H1 (cell line): ENCODE measurements around the gene STX18. TPM values are rescaled to one million over a fixed set of nuclear protein-coding genes. Genes with fewer than 3 reads are reported as not detected.

ENCODE experiments used
- CTCF ChIA-PET: fragments of 300-600 bp; sonication (Branson Sonifier 250); formaldehyde crosslinking; loops from one replicate; lab custom pipeline; 2021; ENCODE audit not compliant: partially characterized antibody; lab: Charles Lee
- POLR2A ChIA-PET: fragments of 300-600 bp; sonication (Branson Sonifier 250); formaldehyde crosslinking; loops from one replicate; lab custom pipeline; 2021; ENCODE audit warnings: inconsistent platforms; ENCODE audit not compliant: partially characterized antibody; lab: Charles Lee
- DNase-seq, 2 experiments: peaks; one replicate each; pipeline versions ENCODE4 v3.0.0 to v3.0.0-alpha.2; 2010 to 2022; ENCODE audit warnings: low spot score in 2 of 2, low read depth in 1 of 2, mixed read lengths in 1 of 2
- FAIRE-seq: peaks from 2 replicates; lab custom pipeline; 2011; peaks lifted over from hg19 to GRCh38; lab: Jason Lieb, UNC
- H2AFZ ChIP-seq: 2 replicates; pipeline ENCODE4 v1.8.1; 2012; ENCODE audit warnings: low read length, inconsistent platforms
- H2AK5ac ChIP-seq: 2 replicates; pipeline ENCODE4 v1.6.1; 2013; ENCODE audit warnings: low read depth, low read length
- H2BK120ac ChIP-seq: replicated peaks from 2 replicates; pipeline ENCODE3; 2013; ENCODE audit warnings: low read depth, low read length, inconsistent platforms
- H2BK12ac ChIP-seq: 2 replicates; pipeline ENCODE4 v1.6.1; 2013; ENCODE audit warnings: low read depth, low read length
- H2BK15ac ChIP-seq: 2 replicates; pipeline ENCODE4 v1.6.1; 2013; ENCODE audit warnings: low read length
- H2BK20ac ChIP-seq: 2 replicates; pipeline ENCODE4 v1.6.1; 2013; ENCODE audit warnings: low read length
- H2BK5ac ChIP-seq: 2 replicates; pipeline ENCODE4 v1.6.1; 2013; ENCODE audit warnings: low read depth, low read length
- H3K14ac ChIP-seq: 2 replicates; pipeline ENCODE4 v1.6.1; 2013; ENCODE audit warnings: inconsistent platforms; ENCODE audit not compliant: insufficient read length
- H3K18ac ChIP-seq: 2 replicates; pipeline ENCODE4 v1.6.1; 2013; ENCODE audit warnings: low read length; ENCODE audit errors: extremely low read depth
- H3K23ac ChIP-seq: 2 replicates; pipeline ENCODE4 v1.6.1; 2013; ENCODE audit warnings: inconsistent platforms; ENCODE audit not compliant: insufficient read length
- H3K23me2 ChIP-seq: 2 replicates; pipeline ENCODE4 v1.6.1; 2013; ENCODE audit warnings: low read depth, low read length
- H3K27ac ChIP-seq: 2 replicates; pipeline ENCODE4 v1.6.1; 2011; ENCODE audit warnings: low read depth, low read length, inconsistent platforms
- H3K27me3 ChIP-seq, 4 experiments: replicated peaks in 1 of 4; 1 replicate in 1 of 4; 2 replicates in 3 of 4; pipeline versions ENCODE4 v1.6.1 to v1.8.1; 2011 to 2013; ENCODE audit warnings: low read length in 3 of 4, mild to moderate bottlenecking in 3 of 4, inconsistent platforms in 2 of 4, mixed read lengths in 2 of 4, moderate library complexity in 1 of 4; ENCODE audit not compliant: control insufficient read depth in 3 of 4, insufficient read depth in 3 of 4; ENCODE audit errors: extremely low read depth in 1 of 4
- H3K36me3 ChIP-seq, 4 experiments: 2 replicates each; pipeline versions ENCODE4 v1.6.1 to v1.8.1; 2011 to 2013; ENCODE audit warnings: mild to moderate bottlenecking in 4 of 4, low read length in 3 of 4, moderate library complexity in 2 of 4, control low read depth in 1 of 4, inconsistent platforms in 1 of 4; ENCODE audit not compliant: insufficient read depth in 4 of 4, control insufficient read depth in 2 of 4
- H3K4ac ChIP-seq: replicated peaks from 2 replicates; pipeline ENCODE3; 2013; ENCODE audit warnings: low read length, low read depth, mixed read lengths, inconsistent platforms; ENCODE audit not compliant: insufficient read length
- H3K4me1 ChIP-seq, 4 experiments: replicated peaks in 1 of 4; 1 replicate in 1 of 4; 2 replicates in 3 of 4; pipeline versions ENCODE4 v1.6.1 to v1.8.1; 2011 to 2013; ENCODE audit warnings: low read length in 3 of 4, inconsistent platforms in 2 of 4, mixed read lengths in 1 of 4; ENCODE audit not compliant: insufficient read depth in 4 of 4, control insufficient read depth in 3 of 4
- H3K4me2 ChIP-seq, 2 experiments: 2 replicates each; pipeline versions ENCODE4 v1.6.1 to v1.8.1; 2011 to 2013; ENCODE audit warnings: low read depth in 2 of 2, low read length in 2 of 2, control low read depth in 1 of 2, inconsistent platforms in 1 of 2, mild to moderate bottlenecking in 1 of 2; ENCODE audit not compliant: insufficient read depth in 1 of 2
- H3K4me3 ChIP-seq, 4 experiments: fragments of 200-600, 300-600 bp in 1 of 4; sonication (generic), shearing (Covaris generic), sonication (Bioruptor Twin) in 1 of 4; 2 replicates each; pipeline versions ENCODE4 v1.5.1 to v1.8.1; 2011 to 2016; ENCODE audit warnings: low read length in 4 of 4, low read depth in 3 of 4, control low read depth in 2 of 4, inconsistent platforms in 2 of 4, mild to moderate bottlenecking in 2 of 4, mixed read lengths in 1 of 4, moderate library complexity in 1 of 4; ENCODE audit not compliant: insufficient read depth in 2 of 4; ENCODE audit errors: extremely low read depth in 1 of 4
- H3K56ac ChIP-seq: replicated peaks from 2 replicates; pipeline ENCODE3; 2013; ENCODE audit warnings: low read depth, mild to moderate bottlenecking, mixed read lengths, low read length, inconsistent platforms; ENCODE audit not compliant: insufficient read length
- H3K79me1 ChIP-seq: 2 replicates; pipeline ENCODE4 v1.6.1; 2013; ENCODE audit warnings: low read depth, low read length, control low read depth
- H3K79me2 ChIP-seq, 2 experiments: 2 replicates each; pipeline versions ENCODE4 v1.6.1 to v1.8.1; 2012 to 2013; ENCODE audit warnings: low read length in 2 of 2, mild to moderate bottlenecking in 2 of 2, inconsistent platforms in 1 of 2; ENCODE audit not compliant: insufficient read depth in 2 of 2, control insufficient read depth in 1 of 2
- H3K9ac ChIP-seq, 4 experiments: replicated peaks in 1 of 4; 1 replicate in 1 of 4; 2 replicates in 3 of 4; pipeline versions ENCODE4 v1.6.1 to v1.8.1; 2011 to 2013; ENCODE audit warnings: low read depth in 3 of 4, low read length in 3 of 4, control low read depth in 2 of 4, mild to moderate bottlenecking in 2 of 4, moderate library complexity in 2 of 4, inconsistent platforms in 1 of 4; ENCODE audit errors: extremely low read depth in 1 of 4
- H3K9me3 ChIP-seq, 2 experiments: 2 replicates each; pipeline versions ENCODE4 v1.6.1 to v1.8.1; 2012 to 2013; ENCODE audit warnings: mild to moderate bottlenecking in 2 of 2, moderate library complexity in 2 of 2, control low read depth in 1 of 2, inconsistent platforms in 1 of 2, low read depth in 1 of 2, low read length in 1 of 2, mixed read lengths in 1 of 2; ENCODE audit not compliant: insufficient read depth in 2 of 2
- H4K20me1 ChIP-seq, 2 experiments: replicated peaks in 1 of 2; 2 replicates each; pipeline versions ENCODE3 to v1.8.1; 2011 to 2013; ENCODE audit warnings: inconsistent platforms in 2 of 2, low read length in 2 of 2, mild to moderate bottlenecking in 1 of 2; ENCODE audit not compliant: insufficient read depth in 2 of 2, control insufficient read depth in 1 of 2
- H4K5ac ChIP-seq: 2 replicates; pipeline ENCODE4 v1.6.1; 2013; ENCODE audit warnings: low read length, low read depth, mixed read lengths, inconsistent platforms; ENCODE audit not compliant: insufficient read length
- H4K8ac ChIP-seq: 2 replicates; pipeline ENCODE4 v1.8.0; 2013; ENCODE audit warnings: mild to moderate bottlenecking, moderate library complexity, low read length, inconsistent platforms; ENCODE audit not compliant: insufficient read depth; ENCODE audit errors: extremely low read depth
- H4K91ac ChIP-seq: replicated peaks from 2 replicates; pipeline ENCODE3; 2013; ENCODE audit warnings: low read length, mixed read lengths, inconsistent platforms; ENCODE audit not compliant: insufficient read length
- CHD2 ChIP-seq: IDR thresholded peaks from 2 replicates; pipeline ENCODE4 v1.6.1; 2012; ENCODE audit warnings: low read length, improper control_type of control experiment
- WGBS, 2 experiments: shearing (Covaris generic) in 1 of 2; methylation state at CpG; one replicate each; pipeline versions ENCODE4 v1.1.6 to v1.1.7; 2013 to 2015; ENCODE audit warnings: low lambda C conversion rate in 2 of 2, mixed read lengths in 2 of 2, inconsistent platforms in 1 of 2, low coverage in 1 of 2, missing lambda C conversion rate in 1 of 2; ENCODE audit not compliant: insufficient replicate concordance in 2 of 2, insufficient coverage in 1 of 2, insufficient read length in 1 of 2; ENCODE audit errors: extremely low coverage in 1 of 2, missing lambda C conversion rate in 1 of 2; 5-methylcytosine and 5-hydroxymethylcytosine counted together
- polyA plus RNA-seq, 7 experiments: library from polyadenylated mRNA; depleted of rRNA in 3 of 7; stranded (reverse) in 5 of 7; unstranded in 2 of 7; fragments of >200 nt in 5 of 7; fragments of 200-250 nt in 2 of 7; gene quantifications; 1 replicate in 5 of 7; 2 replicates in 1 of 7; 4 replicates in 1 of 7; pipeline versions ENCODE4 v1.2.1 to v1.2.3, GENCODE V29; 2011 to 2013; ENCODE audit warnings: missing spikeins in 2 of 7, mixed read lengths in 2 of 7
- total RNA-seq: library from RNA; stranded (reverse); fragmentation: NEBNext Ultra II Directional; extraction: Animal tissue kit (Norgen Biotek cat#: 25700); gene quantifications from 2 replicates; pipeline ENCODE4 v1.2.1, GENCODE V29; 2021

STX18 gene
- total and polyA plus RNA-seq, 2 of the 8 experiments (the other 6 are each of a cell fraction or from before 2014, with no cell fraction given) = 14.6 to 18.3 TPM

DNA sequence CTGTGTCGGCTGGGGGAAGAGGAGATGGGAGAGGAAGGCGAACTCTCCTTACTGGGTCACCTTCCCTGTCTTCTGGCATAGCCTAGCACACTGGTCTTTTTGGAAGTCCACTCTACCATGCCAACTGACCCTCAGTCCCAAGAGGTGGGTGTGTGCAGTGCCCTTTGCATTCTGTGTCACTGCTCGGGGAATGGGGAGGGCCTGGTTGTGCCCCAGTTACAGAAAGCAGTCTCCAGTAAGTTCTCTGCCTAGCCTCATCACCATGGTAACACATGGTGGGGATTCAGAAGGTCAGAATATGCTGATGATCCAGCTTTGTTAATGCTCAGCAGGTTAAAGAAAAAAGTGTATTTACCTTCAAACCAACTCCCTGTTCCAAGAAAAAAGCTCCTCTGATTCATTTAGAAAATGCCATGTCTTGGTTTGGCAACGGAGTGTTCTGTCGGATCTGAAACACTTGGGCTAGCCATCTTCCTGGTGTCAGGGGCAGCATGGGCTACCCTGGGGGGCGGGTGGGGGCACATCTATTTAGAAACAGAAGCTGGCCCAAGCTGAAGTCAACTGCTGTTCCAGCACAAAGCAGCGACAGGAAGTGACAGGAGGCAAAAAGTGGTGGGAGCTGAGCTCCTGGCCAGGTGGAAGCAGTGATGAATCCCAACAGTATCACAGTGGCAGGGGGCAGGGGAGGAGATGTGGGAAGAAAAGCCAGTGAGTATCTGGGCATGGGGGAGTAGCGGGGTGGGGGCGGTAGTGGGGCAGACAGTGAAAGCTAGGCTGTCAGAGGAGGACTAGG, 117.9 kb downstream of the STX18 start:
- no peak overlapping the region; the same call in 1 of the 2 replicates for H4K8ac ChIP-seq
- H2AFZ ChIP-seq = no peak overlapping the region
- H3K4me3 ChIP-seq = peak overlapping the region in 1 of 4 experiments; percentile 14; a peak in 4 of 8 replicates
- H2BK5ac ChIP-seq = peak overlapping the region; percentile 19; the same call in 1 of the 2 replicates
- H3K4ac ChIP-seq = peak overlapping the region; percentile 27
- ChIA-PET POLR2A (interaction anchor here (1.0 to 4.2 kb wide), 2 partner anchors 8 to 339 kb away, joined by 3 to 17 read pairs; no protein-coding TSS in a partner anchor), CTCF (interaction anchor here (0.8 to 2.5 kb wide), 9 partner anchors 8 to 39 kb away, joined by 3 to 7 read pairs (median 4); no protein-coding TSS in a partner anchor)
- H3K27me3 ChIP-seq = no peaks in the 10 kb centered on the region; a peak in 1 of 7 replicates
- peaks cover 21 to 50% (median 36%) of the 10 kb centered on the region in 4 experiments for H3K4me1 ChIP-seq
- no peak overlapping the region for H3K23ac ChIP-seq
- H2BK20ac ChIP-seq = no peak overlapping the region
- peak overlapping the region; percentile 42 to 62; a peak in 3 of 4 replicates for H3K4me2 ChIP-seq
- H2AK5ac ChIP-seq = no peak overlapping the region
- H2BK15ac ChIP-seq = 0 out of 2 replicates have a peak overlapping the region, but pooled peaks have one; percentile 93
- 0 out of 2 replicates have a peak overlapping the region, but pooled peaks have one; percentile 29 for H2BK12ac ChIP-seq
- DNase-seq = peak in 1 of 2 experiments; percentile 43
- no peak overlapping the region for H3K27ac ChIP-seq
- no peak overlapping the region for H2BK120ac ChIP-seq
- H3K36me3 ChIP-seq = peaks cover 0 to 16% (median 9%) of the 10 kb centered on the region in 4 experiments; a peak in 6 of 8 replicates
- FAIRE-seq = peak; percentile 28
- H3K14ac ChIP-seq = no peak overlapping the region
- no peaks in the 10 kb centered on the region for H3K79me2 ChIP-seq
- no peaks in the 10 kb centered on the region for H3K23me2 ChIP-seq
- no peak overlapping the region; the same call in none of the 2 replicates for H3K18ac ChIP-seq
- H3K9me3 ChIP-seq = no peaks in the 10 kb centered on the region
- no peak overlapping the region for H4K5ac ChIP-seq
- no peak overlapping the region for H3K56ac ChIP-seq
- no peak overlapping the region for H3K9ac ChIP-seq
- no peaks in the 10 kb centered on the region for H3K79me1 ChIP-seq
- peak overlapping the region; percentile 31 for H4K91ac ChIP-seq
- H4K20me1 ChIP-seq = no peaks in the 10 kb centered on the region
- 58% methylated on average over 7 of the region's 9 CpGs; no CpG with 5 or more reads in 1 of the 2 experiments for whole genome bisulfite sequencing, 2 experiments
- TF ChIP-seq CHD2 = no peak
